ENCODE data around the gene RHOU. TPM values are rescaled to one million over a fixed set of nuclear protein-coding genes. Genes with fewer than 3 reads are reported as not detected.

Gene RHOU
- total and polyA plus RNA-seq, 2 donors (not counting 1 experiment from before 2014, with no cell fraction given) = 0.23 to 11.4 TPM

DNA sequence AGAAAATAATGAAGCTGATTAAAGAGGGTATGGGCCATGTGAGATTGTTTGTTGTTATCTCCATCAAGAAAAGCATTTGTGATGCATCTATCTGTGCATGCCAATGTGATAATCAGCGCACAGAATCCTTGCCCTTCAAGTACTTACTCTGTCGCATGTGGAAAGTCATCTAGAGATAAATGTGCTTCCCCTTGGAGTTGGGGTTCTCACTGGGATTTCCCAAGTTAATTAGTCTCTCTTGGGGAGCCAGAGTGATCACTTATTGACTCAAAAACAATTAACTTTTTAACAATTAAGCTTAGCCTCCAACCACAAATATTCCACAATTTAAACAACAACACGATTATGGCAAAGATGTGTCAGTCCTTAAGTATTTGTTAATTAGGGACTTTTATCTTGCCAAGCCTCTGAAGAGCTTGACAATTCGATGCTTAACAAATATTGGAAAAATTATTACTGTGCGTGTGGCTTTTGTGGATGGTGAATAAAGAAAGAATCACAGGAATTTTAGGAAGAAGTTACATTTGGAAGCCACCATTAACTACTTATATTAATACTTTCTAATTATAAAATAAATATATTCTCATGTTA lies 17.5 kb downstream of the RHOU start:
- Histone ChIP-seq H3K27ac (ENCODE audit: insufficient read depth, low read length) (no peak overlapping the region), H3K4me3 (replicated peaks in 1 of 4; ENCODE audit: control extremely low read depth in 1 of 4, insufficient read depth in 1 of 4, low read depth in 3 of 4, low read length in 4 of 4) (no peak overlapping the region), H2AFZ (ENCODE audit: low read length) (no peak overlapping the region), H3K9me3 (ENCODE audit: control insufficient read depth, insufficient read depth, low read depth, low read length) (no peaks in the 10 kb centered on the region), H3K4me2 (ENCODE audit: extremely low read depth, insufficient read depth, low read length) (no peak overlapping the region), H3K79me2 (ENCODE audit: control insufficient read depth, insufficient read depth, low read length) (no peaks in the 10 kb centered on the region), H4K20me1 (ENCODE audit: control insufficient read depth, extremely low read depth, insufficient read depth, low read length) (no peaks in the 10 kb centered on the region), H3K36me3 (ENCODE audit: control insufficient read depth, insufficient read depth, low read length) (no peaks in the 10 kb centered on the region), H3K27me3 (ENCODE audit: control insufficient read depth, insufficient read depth, low read length) (no peaks in the 10 kb centered on the region), H3K9ac (ENCODE audit: insufficient read depth, low read length) (no peak overlapping the region), H3K4me1 (ENCODE audit: control insufficient read depth, extremely low read depth, insufficient read depth, low read length) (no peaks in the 10 kb centered on the region)
- DNase-seq (ENCODE audit: low read depth in 2 of 2) = no peak
- no peak for TF ChIP-seq EZH2 (IDR thresholded peaks at IDR 0.05; ENCODE audit: low read length, missing control alignments)
- TF ChIP-seq, protein P1, sequence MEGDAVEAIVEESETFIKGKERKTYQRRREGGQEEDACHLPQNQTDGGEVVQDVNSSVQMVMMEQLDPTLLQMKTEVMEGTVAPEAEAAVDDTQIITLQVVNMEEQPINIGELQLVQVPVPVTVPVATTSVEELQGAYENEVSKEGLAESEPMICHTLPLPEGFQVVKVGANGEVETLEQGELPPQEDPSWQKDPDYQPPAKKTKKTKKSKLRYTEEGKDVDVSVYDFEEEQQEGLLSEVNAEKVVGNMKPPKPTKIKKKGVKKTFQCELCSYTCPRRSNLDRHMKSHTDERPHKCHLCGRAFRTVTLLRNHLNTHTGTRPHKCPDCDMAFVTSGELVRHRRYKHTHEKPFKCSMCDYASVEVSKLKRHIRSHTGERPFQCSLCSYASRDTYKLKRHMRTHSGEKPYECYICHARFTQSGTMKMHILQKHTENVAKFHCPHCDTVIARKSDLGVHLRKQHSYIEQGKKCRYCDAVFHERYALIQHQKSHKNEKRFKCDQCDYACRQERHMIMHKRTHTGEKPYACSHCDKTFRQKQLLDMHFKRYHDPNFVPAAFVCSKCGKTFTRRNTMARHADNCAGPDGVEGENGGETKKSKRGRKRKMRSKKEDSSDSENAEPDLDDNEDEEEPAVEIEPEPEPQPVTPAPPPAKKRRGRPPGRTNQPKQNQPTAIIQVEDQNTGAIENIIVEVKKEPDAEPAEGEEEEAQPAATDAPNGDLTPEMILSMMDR (conservative IDR thresholded peaks at IDR 0.05 in 1 of 2, IDR thresholded peaks at IDR 0.05 in 1 of 2; ENCODE audit: low read depth in 1 of 2, low read length in 2 of 2) = no peak

DNA sequence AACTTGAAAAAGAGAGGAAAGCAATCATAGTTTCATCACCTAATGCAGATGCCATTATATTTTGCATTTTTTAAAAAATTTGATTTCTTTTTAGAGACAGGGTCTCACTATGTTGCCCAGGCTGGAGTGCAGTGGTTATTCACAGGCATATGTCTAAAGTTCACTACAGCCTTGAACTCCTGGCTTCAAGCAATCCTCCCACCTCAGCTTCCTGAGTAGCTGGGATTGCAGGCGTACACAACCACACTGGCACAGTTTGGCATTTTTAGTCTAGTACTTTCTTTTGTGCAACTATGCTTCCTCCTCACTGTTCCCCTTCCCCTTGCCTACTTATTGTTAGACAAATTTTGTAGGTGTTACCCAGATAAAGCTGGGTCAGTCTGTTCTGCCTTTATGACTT lies 18.0 kb downstream of the RHOU start:
- H4K20me1 ChIP-seq (ENCODE audit: control insufficient read depth, extremely low read depth, insufficient read depth, low read length) = no peaks in the 10 kb centered on the region
- DNase-seq (ENCODE audit: low read depth in 2 of 2) = no peak
- H3K27me3 ChIP-seq (ENCODE audit: control insufficient read depth, insufficient read depth, low read length) = no peaks in the 10 kb centered on the region
- H2AFZ ChIP-seq (ENCODE audit: low read length) = no peak overlapping the region
- H3K9ac ChIP-seq (ENCODE audit: insufficient read depth, low read length) = no peak overlapping the region
- no peak overlapping the region for H3K27ac ChIP-seq (ENCODE audit: insufficient read depth, low read length)
- H3K4me1 ChIP-seq (ENCODE audit: control insufficient read depth, extremely low read depth, insufficient read depth, low read length) = no peaks in the 10 kb centered on the region
- no peak overlapping the region for H3K4me3 ChIP-seq (replicated peaks in 1 of 4; ENCODE audit: control extremely low read depth in 1 of 4, insufficient read depth in 1 of 4, low read depth in 3 of 4, low read length in 4 of 4)
- H3K79me2 ChIP-seq (ENCODE audit: control insufficient read depth, insufficient read depth, low read length) = no peaks in the 10 kb centered on the region
- no peak for TF ChIP-seq EZH2 (IDR thresholded peaks at IDR 0.05; ENCODE audit: low read length, missing control alignments)
- TF ChIP-seq, protein P1 (conservative IDR thresholded peaks at IDR 0.05 in 1 of 2, IDR thresholded peaks at IDR 0.05 in 1 of 2; ENCODE audit: low read depth in 1 of 2, low read length in 2 of 2) = no peak
- H3K36me3 ChIP-seq (ENCODE audit: control insufficient read depth, insufficient read depth, low read length) = no peaks in the 10 kb centered on the region
- no peaks in the 10 kb centered on the region for H3K9me3 ChIP-seq (ENCODE audit: control insufficient read depth, insufficient read depth, low read depth, low read length)
- H3K4me2 ChIP-seq (ENCODE audit: extremely low read depth, insufficient read depth, low read length) = no peak overlapping the region

DNA sequence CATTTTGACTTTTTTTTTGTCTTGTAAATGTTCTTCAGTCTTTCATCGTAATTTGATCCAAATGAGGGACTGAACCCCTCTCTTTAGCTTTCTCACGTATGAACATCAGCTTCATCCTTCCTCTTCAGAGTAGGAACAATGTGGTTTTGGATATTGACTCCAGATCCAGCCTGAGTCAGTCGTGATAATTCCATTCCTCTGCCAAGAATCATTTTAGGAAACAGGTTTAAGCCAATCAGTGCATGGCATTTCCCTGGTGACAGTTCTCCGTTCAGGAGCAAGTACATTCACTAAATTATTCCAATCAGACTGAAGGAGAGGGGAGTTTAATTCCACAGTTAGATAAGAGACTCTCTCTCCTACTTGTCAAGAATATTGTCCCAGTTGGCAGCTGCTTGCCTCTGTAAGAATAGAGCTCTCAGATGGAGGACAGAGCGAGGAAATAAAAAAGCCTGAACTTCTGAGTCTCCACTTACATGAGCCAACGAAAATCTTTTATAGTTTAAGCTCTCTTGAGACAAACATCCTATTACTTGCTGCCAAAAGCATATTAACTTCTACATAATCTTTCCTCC lies 18.6 kb downstream of the RHOU start:
- H3K27ac ChIP-seq (ENCODE audit: insufficient read depth, low read length) = no peak overlapping the region
- no peak overlapping the region for H3K4me3 ChIP-seq (replicated peaks in 1 of 4; ENCODE audit: control extremely low read depth in 1 of 4, insufficient read depth in 1 of 4, low read depth in 3 of 4, low read length in 4 of 4)
- no peaks in the 10 kb centered on the region for H3K27me3 ChIP-seq (ENCODE audit: control insufficient read depth, insufficient read depth, low read length)
- H3K79me2 ChIP-seq (ENCODE audit: control insufficient read depth, insufficient read depth, low read length) = no peaks in the 10 kb centered on the region
- H4K20me1 ChIP-seq (ENCODE audit: control insufficient read depth, extremely low read depth, insufficient read depth, low read length) = no peaks in the 10 kb centered on the region
- H3K4me2 ChIP-seq (ENCODE audit: extremely low read depth, insufficient read depth, low read length) = no peak overlapping the region
- TF ChIP-seq, protein P1 (conservative IDR thresholded peaks at IDR 0.05 in 1 of 2, IDR thresholded peaks at IDR 0.05 in 1 of 2; ENCODE audit: low read depth in 1 of 2, low read length in 2 of 2) = no peak
- no peak for TF ChIP-seq EZH2 (IDR thresholded peaks at IDR 0.05; ENCODE audit: low read length, missing control alignments)
- DNase-seq (ENCODE audit: low read depth in 2 of 2) = no peak
- H2AFZ ChIP-seq (ENCODE audit: low read length) = no peak overlapping the region
- no peak overlapping the region for H3K9ac ChIP-seq (ENCODE audit: insufficient read depth, low read length)
- H3K4me1 ChIP-seq (ENCODE audit: control insufficient read depth, extremely low read depth, insufficient read depth, low read length) = no peaks in the 10 kb centered on the region
- no peaks in the 10 kb centered on the region for H3K36me3 ChIP-seq (ENCODE audit: control insufficient read depth, insufficient read depth, low read length)
- no peaks in the 10 kb centered on the region for H3K9me3 ChIP-seq (ENCODE audit: control insufficient read depth, insufficient read depth, low read depth, low read length)
